PC-3 (cell line): ENCODE results near the gene UBTD1.

Experiments
- EZH2 ChIP-seq: fragments of 300-600 bp; sonication (generic); IDR thresholded peaks from one replicate; pipeline ENCODE4 v1.6.1; 2017; ENCODE audit warnings: antibody characterized with exemption, mild to moderate bottlenecking, low read length; ENCODE audit not compliant: unreplicated experiment
- EZH2phosphoT487 ChIP-seq: fragments of 300-600 bp; sonication (generic); IDR thresholded peaks from 2 replicates; pipeline ENCODE4 v1.6.1; 2018; ENCODE audit warnings: mild to moderate bottlenecking, antibody characterized with exemption, low read length, borderline replicate concordance
- TF ChIP-seq, protein P1 (sequence below): fragments of 300-600 bp; sonication (generic); conservative IDR thresholded peaks from 2 replicates; pipeline ENCODE4 v1.5.1; 2017; ENCODE audit warnings: antibody characterized with exemption, low read depth, mild to moderate bottlenecking, low read length

DNA sequence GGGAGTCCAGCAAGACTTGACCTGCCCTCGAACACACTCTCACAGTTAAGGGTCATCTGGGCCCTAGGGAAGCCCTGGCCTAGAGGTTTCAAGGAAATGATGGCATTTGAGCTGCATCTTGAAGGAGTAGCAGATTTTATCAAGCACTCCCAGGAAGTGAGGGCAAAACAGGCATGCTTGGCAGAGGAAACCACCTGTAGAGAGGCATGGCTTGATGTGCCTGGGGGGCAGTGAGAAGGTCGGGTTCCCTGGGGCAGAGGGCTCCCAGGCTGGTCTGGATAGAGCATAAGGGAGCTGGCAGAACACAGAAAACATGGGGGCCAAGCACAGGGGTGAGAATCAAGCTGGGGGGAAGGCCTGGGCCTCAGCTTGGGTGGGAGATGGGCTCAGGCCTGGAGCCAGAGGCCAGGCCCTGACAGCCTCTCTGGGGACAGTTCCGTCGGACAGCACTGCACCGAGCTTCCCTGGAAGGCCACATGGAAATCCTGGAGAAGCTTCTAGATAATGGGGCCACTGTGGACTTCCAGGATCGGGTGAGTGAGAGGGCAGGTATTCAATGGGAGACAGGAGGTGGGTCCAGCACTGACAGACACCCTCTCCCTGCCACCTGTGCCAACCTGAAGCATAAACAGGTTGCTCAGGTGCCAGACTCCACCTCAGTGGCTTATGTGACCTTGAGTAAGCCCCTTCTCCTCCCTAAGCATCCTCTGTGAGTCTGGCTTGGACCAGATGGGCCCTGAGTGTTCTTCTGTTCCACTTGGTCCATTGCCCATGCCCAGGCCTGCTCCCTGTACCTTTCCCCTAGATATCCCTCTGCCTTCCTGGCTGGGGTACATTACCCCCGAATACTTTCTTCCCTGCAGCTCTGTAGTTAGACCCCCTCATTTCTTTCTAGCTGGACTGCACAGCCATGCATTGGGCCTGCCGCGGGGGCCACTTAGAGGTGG lies 82.0 kb downstream of the UBTD1 start:
- TF ChIP-seq, protein P1, sequence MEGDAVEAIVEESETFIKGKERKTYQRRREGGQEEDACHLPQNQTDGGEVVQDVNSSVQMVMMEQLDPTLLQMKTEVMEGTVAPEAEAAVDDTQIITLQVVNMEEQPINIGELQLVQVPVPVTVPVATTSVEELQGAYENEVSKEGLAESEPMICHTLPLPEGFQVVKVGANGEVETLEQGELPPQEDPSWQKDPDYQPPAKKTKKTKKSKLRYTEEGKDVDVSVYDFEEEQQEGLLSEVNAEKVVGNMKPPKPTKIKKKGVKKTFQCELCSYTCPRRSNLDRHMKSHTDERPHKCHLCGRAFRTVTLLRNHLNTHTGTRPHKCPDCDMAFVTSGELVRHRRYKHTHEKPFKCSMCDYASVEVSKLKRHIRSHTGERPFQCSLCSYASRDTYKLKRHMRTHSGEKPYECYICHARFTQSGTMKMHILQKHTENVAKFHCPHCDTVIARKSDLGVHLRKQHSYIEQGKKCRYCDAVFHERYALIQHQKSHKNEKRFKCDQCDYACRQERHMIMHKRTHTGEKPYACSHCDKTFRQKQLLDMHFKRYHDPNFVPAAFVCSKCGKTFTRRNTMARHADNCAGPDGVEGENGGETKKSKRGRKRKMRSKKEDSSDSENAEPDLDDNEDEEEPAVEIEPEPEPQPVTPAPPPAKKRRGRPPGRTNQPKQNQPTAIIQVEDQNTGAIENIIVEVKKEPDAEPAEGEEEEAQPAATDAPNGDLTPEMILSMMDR, result no peak
- TF ChIP-seq EZH2phosphoT487, result no peak
- no peak for TF ChIP-seq EZH2
